ENCODE results near the gene ELMO2. TPM values are rescaled to one million over a fixed set of nuclear protein-coding genes. Genes with fewer than 3 reads are reported as not detected.
A peak's percentile ranks its signal among the peaks of the same experiment; 100 is the strongest.

ELMO2 gene
- total and polyA plus RNA-seq, 2 experiments from 2014 or later: 38.0 to 38.7 TPM

DNA sequence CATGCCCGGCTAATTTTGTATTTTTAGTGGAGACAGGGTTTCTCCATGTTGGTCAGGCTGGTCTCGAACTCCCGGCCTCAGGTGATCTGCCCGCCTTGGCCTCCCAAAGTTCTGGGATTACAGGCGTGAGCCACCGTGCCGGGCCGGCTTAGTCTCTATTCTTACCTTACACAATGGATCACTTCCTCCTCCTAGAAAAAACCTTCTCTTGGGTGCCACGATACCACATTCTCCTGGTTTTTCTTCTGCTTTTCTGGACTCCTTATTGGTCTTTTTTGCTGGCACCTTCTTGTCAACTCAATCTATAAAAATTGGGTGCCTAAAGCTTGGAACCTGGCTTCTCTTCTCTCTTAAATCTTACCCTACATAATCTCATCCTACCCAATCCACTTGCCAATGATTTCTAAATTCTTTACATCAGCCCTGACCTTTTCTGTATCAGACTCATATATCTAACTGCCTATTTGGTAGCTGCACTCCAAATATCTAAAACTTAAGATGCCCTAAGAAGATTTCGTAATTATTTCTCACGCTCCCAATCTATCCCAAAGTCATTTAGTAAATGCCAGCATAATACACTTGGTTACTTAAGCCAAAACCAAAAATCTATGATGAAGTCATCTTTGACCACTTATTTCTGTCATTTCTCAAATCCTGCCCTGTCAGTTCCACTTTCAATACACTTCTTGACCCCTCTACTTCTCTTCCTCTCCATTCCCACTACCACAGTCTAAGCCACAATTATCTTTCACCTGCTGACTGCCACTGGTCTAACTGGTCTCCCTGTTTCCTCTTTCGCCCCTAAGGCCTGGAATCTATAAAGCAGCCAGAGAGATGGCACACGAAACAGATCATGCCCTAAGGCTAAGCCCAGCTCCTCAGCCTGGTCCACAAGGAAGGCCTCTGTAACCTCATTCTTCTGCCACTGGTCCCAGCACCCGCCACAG, 43.2 kb downstream of the ELMO2 start:
- no peaks in the 10 kb centered on the region for H3K9me3 ChIP-seq (ENCODE audit: low read depth)
- TF ChIP-seq, protein P1, sequence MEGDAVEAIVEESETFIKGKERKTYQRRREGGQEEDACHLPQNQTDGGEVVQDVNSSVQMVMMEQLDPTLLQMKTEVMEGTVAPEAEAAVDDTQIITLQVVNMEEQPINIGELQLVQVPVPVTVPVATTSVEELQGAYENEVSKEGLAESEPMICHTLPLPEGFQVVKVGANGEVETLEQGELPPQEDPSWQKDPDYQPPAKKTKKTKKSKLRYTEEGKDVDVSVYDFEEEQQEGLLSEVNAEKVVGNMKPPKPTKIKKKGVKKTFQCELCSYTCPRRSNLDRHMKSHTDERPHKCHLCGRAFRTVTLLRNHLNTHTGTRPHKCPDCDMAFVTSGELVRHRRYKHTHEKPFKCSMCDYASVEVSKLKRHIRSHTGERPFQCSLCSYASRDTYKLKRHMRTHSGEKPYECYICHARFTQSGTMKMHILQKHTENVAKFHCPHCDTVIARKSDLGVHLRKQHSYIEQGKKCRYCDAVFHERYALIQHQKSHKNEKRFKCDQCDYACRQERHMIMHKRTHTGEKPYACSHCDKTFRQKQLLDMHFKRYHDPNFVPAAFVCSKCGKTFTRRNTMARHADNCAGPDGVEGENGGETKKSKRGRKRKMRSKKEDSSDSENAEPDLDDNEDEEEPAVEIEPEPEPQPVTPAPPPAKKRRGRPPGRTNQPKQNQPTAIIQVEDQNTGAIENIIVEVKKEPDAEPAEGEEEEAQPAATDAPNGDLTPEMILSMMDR (IDR thresholded peaks at IDR 0.05; ENCODE audit: low read depth, low read length): no peak
- no peaks in the 10 kb centered on the region for H3K27me3 ChIP-seq
- no peak for DNase-seq (ENCODE audit: low read depth in 1 of 2, low spot score in 1 of 2)
- peak overlapping the region; percentile 86 for H3K4me3 ChIP-seq
- peak overlapping the region; percentile 99 for H3K27ac ChIP-seq
- H3K36me3 ChIP-seq: peaks cover 13% of the 10 kb centered on the region
- peaks cover 25% of the 10 kb centered on the region for H3K4me1 ChIP-seq (ENCODE audit: low read depth)

GRCh38 chr20:46361811-46362210, 44.6 kb downstream of the ELMO2 start:
- Histone ChIP-seq H3K36me3 (peaks cover 9% of the 10 kb centered on the region), H3K27ac (no peak overlapping the region)

GRCh38 chr20:46361381-46361780, 45.0 kb downstream of the ELMO2 start:
- no peak overlapping the region for H3K4me3 ChIP-seq
- DNase-seq (ENCODE audit: low read depth in 1 of 2, low spot score in 1 of 2): no peak
- peaks cover 5% of the 10 kb centered on the region for H3K36me3 ChIP-seq
- no peaks in the 10 kb centered on the region for H3K9me3 ChIP-seq (ENCODE audit: low read depth)
- H3K27ac ChIP-seq: no peak overlapping the region
- TF ChIP-seq, protein P1 (IDR thresholded peaks at IDR 0.05; ENCODE audit: low read depth, low read length): no peak
- H3K27me3 ChIP-seq: no peaks in the 10 kb centered on the region
- peaks cover 25% of the 10 kb centered on the region for H3K4me1 ChIP-seq (ENCODE audit: low read depth)

More at GRCh38 chr20:46361811-46362210, 44.6 kb downstream of the ELMO2 start:
- no peak overlapping the region for H3K4me3 ChIP-seq
- peaks cover 25% of the 10 kb centered on the region for H3K4me1 ChIP-seq (ENCODE audit: low read depth)
- TF ChIP-seq, protein P1 (IDR thresholded peaks at IDR 0.05; ENCODE audit: low read depth, low read length): no peak
- DNase-seq (ENCODE audit: low read depth in 1 of 2, low spot score in 1 of 2): no peak
- no peaks in the 10 kb centered on the region for H3K9me3 ChIP-seq (ENCODE audit: low read depth)
- no peaks in the 10 kb centered on the region for H3K27me3 ChIP-seq

DNA sequence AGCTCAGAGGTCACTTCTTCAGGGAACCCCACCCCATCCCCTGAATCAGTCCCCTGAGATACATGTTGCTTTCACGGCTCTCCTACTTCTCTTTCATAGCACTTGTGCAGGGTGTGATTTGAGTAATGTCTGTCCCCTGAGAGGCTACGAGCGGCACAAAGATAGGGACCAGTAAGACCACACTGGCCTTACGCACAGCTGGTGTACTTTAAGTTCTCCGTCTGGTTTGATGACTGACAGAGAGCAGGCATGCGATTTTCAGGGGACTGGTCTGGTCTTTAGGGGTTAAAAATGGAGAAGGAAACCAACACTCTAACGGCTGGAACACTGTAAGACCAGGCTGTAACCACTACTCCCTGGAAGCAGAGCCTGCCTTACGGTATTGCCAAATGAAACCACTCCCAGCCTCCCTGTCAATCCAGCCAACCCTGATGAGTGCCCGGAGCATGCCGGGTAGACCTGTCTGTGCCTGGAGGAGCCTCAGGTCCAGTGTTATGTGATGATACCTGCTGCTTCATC, 47.1 kb downstream of the ELMO2 start:
- H3K27me3 ChIP-seq: no peaks in the 10 kb centered on the region
- no peak overlapping the region for H3K4me3 ChIP-seq
- no peaks in the 10 kb centered on the region for H3K9me3 ChIP-seq (ENCODE audit: low read depth)
- H3K36me3 ChIP-seq: peaks cover 4% of the 10 kb centered on the region
- H3K4me1 ChIP-seq (ENCODE audit: low read depth): peaks cover 25% of the 10 kb centered on the region
- peak in 1 of 2 donors; percentile 21 for DNase-seq (ENCODE audit: low read depth in 1 of 2, low spot score in 1 of 2)
- peak overlapping the region; percentile 50 for H3K27ac ChIP-seq
- TF ChIP-seq, protein P1 (IDR thresholded peaks at IDR 0.05; ENCODE audit: low read depth, low read length): no peak

DNA sequence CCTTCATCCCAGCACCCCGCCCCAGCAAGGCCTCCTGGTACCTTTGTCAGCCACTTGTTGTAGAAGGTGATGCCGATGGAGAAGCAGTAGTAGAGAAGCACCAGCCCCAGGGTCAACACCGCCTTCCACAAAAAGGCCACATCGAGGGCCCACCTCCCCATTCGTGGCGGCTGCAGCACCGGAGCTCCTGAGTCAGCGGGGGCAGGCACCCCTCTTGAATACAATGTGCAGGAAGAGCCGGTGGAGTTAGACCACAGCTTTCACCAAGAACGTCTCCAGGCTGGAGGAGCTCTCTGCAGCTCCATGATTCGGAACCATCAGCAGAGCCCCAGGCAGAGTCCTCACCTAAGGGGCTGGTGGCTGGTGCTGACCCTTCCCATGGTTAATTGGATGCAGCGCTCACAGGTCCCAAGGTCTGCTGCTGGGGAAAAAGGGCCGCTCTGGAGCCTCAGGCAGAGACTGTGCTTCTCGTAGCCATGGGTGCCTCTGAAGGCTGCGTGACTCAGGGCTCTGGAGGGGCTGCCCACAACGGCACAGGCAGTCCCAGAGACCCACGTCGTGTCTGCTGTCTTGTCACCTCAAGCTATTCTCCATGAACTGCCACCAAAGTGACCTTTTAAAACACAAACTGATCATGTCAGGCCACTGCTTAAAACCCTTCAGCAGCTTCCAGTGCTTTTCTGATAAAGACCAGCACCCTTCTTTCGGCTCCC, 47.9 kb downstream of the ELMO2 start:
- Histone ChIP-seq H3K27ac (peak overlapping the region; percentile 50), H3K9me3 (ENCODE audit: low read depth) (no peaks in the 10 kb centered on the region), H3K27me3 (no peaks in the 10 kb centered on the region), H3K4me1 (ENCODE audit: low read depth) (peaks cover 25% of the 10 kb centered on the region), H3K36me3 (peaks cover 4% of the 10 kb centered on the region), H3K4me3 (no peak overlapping the region)
- DNase-seq (ENCODE audit: low read depth in 1 of 2, low spot score in 1 of 2): no peak
- TF ChIP-seq, protein P1 (IDR thresholded peaks at IDR 0.05; ENCODE audit: low read depth, low read length): no peak
